HG02840 (cell line): ENCODE data around the gene CD24.
"Not testable (repeated sequence)": the region's sequence is repeated elsewhere in the genome, so short reads cannot be mapped to it uniquely, and the experiment has no call there.

Source experiments
- ATAC-seq: cut with Tn5 transposase; IDR thresholded peaks from one replicate; pipeline ENCODE4 v1.9.1; 2021; ENCODE audit warnings: mild to moderate bottlenecking, moderate library complexity, moderate number of reproducible peaks; ENCODE audit not compliant: unreplicated experiment, low FRiP score

CD24 gene

GRCh38 chr6:106970769-106971168 is 3.8 kb downstream of the CD24 start:
- ATAC-seq, result not testable (repeated sequence)

- no peak for ATAC-seq
Measured at GRCh38 chr6:106967936-106968555, 6.5 kb downstream of the CD24 start.

DNA sequence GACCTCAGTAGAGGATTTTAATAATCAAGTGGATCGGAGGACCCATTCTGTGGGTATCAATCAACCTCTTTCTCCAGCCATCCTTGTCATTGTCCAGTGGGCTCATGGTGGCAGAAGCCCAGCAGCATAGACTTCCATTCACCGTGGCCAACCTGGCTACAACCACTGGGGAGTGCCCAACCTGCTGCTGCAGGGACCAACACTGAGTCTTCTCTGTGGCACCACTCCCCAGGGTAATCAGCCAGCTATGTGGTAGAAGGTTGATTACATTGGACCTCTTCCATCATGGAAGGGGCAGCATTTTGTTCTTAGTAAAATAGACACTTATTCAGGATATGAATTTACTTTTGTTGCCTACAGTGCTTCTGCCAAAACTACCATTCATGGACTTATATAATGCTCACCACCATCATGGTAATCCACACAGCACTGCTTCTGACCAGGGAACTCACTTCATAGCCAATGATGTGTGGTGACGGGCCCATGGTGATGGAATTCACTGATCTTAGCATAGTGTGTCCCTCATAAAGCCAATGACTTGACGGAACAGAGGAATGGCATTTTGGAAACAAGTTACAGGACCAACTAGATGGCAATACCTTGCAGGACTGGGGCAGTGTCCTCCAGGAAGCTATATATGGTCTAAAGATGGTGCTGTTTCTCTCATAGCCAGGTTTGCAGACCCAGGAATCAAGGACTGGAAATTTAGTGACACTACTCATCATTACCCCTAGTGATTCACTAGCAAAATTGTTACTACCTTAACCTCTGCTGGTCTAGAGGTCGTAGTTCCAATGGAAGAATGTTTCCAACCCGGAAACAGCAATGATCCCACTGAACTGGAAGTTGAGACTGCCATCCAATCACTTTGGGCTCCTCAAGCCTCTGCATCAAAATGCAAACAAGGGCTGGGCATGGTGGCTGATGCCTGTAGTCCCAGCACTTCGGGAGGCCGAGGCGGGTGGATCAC is 7.6 kb downstream of the CD24 start:
- ATAC-seq, result no peak

DNA sequence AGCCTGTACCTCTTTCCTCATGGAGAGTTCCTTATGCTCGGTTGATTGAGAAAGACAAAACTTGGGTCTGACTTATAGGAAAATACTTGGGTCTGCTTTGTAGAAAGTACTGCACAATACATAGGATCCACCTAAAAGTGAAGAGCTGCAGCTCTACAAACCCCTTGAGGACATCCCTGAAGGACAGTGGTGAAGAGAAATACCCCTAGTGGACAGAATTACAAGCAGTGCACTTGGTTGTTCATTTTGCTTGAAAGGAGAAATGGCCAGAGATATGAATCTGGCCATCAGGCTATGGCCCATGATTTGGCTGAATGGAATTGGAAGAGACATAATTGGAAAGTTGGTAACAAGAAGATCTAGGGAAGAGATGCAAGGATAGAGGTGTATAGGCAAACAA is 8.3 kb downstream of the CD24 start:
- ATAC-seq, result no peak

DNA sequence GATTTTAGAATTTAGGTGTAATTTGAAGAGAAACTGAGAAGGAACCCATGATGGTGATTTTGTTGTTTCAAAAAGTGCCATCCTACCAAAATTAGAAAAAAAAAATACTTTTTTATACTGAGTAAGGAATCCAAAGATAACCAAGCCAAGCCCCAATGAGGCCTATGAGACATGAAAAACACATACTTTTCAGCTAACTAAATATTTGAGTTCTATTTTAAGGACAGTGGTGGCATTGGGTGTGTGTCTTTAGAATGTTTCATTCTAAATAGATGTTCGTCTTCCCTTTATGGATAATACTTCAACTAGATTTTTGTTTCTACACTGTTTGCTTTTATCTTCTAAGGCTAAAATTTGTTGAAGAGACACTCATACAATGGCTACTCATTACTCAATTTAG is 9.6 kb downstream of the CD24 start:
- ATAC-seq, result no peak

GRCh38 chr6:106964099-106964498 is 10.4 kb downstream of the CD24 start:
- ATAC-seq, result no peak

GRCh38 chr6:106963544-106963943 is 11.0 kb downstream of the CD24 start:
- ATAC-seq, result no peak

DNA sequence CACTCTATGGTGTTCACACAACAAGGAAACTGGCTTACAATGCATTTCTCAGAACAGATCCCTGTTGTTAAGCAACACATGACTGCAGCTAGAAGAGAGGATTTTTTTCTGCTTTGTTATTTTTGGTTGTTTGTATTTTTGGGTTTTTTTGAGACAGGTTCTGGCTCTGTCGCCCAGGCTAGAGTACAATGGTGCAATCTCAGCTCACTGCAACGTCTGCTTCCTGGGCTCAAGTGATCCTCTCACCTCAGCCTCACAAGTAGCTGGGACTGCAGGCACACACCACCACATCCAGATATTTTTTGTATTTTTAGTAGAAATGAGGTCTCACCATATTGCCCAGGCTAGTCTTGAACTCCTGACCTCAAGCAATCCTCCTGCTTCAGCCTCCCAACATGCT is 12.7 kb downstream of the CD24 start:
- ATAC-seq, result no peak

DNA sequence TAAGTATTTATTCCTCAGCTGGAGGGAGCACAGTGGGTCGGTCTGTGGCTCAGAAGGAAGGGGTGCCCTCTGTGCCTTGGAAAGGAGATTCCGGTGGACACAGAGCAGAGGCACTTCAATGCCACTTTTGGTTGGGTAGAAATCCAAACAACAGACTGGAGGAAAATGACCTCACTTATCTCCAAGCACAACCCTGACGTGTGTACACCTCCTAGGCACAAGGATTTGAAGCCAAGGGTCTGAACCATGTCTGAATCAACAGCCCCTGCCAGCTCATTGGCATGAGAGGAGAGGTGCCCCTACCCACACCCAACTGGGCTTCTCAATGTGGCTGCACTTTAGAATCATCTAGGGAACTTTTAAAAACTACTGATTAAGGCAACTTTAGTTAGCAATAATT is 13.4 kb downstream of the CD24 start:
- no peak for ATAC-seq

- ATAC-seq, result no peak
Measured at GRCh38 chr6:106959985-106960384, 14.5 kb downstream of the CD24 start.

DNA sequence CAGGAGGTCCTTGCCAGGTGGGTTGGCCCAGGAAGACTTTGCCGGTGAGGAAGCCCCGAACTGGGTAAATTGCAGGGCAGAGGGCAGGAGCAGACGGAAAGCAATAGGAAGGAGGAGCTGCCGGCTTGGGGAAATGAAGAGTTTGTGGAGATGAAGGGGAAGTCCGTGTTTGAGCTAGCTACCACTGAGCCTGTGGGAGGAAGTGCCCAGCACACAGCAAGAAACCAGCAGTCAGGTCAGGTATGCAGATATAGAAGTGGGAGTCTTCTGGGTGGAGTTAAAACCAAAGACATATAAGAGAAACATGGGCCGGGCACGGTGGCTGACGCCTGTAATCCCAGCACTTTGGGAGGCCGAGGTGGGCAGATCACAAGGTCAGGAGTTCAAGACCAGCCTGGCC is 34.7 kb downstream of the CD24 start:
- no peak for ATAC-seq

DNA sequence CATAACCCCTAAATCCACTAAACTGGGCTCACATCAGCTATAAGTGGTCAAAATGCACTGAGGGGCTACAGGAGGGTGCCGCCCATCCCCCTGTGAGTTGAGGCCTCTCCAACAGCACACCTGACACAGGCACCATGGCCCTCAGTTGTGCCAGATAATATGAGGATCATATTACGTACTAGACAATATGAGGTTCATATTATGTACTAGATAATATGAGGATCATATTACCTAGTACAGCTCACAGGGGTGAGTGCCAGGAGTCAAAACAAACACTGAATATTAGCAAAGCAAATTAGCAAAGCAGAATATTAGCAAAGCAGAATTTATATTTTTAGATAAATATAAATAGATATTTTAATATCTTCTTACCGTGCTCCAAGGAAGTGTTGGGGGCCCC is 35.3 kb downstream of the CD24 start:
- ATAC-seq, result no peak

DNA sequence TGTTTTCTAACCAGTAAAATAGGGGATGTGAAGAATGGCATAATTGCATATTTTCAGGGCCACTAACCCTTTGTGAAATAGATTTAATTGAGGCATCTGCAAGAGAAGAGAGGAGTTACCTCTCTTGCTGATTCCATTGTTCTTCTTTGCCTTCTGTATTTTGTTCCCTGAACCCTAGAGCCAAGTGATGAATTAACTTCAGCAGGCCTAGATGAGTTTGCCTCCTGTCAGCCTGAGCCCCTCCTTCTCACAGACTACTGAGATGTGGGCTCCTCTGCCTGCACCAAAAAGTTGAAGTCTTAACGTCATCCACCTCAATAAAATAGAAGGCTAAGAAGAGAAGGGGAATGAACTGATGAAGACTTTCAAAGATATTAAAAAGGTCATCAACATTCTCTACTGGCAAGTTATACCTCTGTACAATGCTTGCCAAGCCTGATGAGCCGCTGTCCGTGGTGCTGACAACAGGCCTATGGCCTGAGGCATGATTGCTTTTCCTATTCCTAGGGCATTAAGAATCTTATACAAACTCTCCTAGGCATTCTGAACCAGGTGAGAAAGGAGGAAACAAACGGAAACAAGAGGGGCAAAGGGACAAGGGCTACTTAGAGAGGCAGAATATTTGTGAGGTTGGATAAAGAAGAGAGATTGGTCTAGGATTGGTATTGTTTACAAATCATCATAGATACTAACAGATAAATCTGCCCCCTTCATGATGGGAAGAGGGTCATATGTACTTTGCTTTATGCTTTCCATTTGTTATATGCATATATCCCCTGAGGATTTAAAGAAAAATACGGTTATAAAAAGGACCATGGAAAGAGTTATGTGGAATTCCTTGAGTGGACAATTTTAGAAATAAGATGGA is 46.8 kb downstream of the CD24 start:
- ATAC-seq, result no peak

DNA sequence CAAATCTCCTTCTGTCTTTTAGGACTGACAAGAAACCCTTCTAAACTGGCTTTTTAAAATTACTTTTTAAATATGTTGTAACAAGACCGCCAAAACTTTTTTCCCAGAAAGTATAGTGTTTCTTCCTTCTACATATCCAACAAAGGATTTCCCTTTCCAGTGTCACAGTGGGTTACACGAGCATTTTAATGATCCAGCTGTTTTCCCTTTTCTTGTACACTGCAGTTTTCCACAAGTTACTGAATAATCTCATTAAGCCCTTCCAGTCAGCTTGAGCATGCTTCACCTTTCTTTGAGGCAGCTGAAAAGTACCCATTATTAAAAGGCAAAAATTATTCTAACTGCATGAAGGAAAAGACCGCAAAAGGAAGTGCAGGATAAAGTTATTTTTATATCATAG is 48.6 kb downstream of the CD24 start:
- no peak for ATAC-seq

- no peak for ATAC-seq
Measured at GRCh38 chr6:106924694-106925523, 49.6 kb downstream of the CD24 start.

DNA sequence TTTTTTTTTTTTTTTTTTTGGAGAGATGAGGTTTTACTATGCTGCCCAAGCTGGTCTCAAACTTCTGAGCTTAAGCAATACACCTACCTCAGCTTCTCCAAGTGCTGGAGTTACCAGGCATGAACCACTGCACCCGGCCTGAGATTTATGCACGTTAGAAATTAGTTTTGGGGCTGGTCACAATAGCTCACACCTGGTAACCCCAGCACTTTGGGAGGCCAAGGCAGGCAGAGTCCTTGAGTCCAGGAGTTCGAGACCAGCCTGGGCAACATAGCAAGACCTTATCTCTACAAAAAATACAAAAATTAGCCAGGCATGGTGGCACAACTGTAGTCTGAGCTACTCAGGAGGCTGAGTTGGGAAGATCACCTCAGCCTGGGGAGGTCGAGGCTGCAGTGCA is 51.9 kb downstream of the CD24 start:
- ATAC-seq, result no peak
